ENCODE results near the gene NEXMIF. TPM values are rescaled to one million over a fixed set of nuclear protein-coding genes. Genes with fewer than 3 reads are reported as not detected.

Gene NEXMIF
- not detected for total RNA-seq

DNA sequence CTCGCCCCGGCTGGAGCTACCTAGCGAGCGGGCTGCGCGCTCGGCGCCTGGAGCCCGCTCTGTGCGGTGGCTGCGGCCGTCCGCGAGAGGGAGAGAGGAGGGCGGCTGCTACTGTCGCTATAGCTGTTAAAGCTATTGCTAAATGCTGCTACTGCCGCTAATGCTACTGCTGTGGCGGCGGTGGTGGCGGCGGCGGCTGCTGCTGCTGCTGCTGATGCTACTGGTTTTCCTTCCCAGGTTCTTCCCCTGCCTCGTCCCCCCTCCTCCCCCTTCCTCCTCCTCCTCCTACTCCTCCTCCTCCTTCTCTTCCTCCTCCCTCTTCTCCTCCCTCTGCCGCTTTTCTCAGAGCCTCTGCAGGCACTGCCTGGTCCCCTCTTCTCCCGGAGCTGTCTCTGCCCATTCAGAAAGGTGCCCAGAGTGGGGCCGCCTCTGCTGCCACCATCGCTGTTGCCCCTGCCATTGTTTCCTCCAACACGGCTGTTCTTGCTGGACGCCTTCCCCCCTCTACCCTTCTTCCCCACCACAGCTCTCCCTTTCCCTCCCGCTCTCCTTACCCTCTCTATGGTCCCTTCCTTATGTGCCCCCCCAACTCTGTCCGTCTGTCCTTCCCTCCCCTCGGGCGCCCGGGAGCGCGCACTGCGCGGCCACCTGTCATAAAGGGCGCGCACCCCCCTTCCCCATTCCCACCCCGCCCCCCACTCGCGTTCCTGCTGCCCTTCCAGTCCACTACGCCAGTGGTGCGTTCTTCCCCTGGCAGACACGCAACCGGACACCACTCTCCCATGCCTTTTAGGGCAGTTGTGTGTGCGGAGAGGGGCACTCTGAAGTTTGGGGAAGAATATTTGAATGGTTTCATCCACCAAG is at the start of gene NEXMIF:
NEXMIF (minus strand) TSS at position 228 of the 864 bp plus-strand sequence.

Small RNA genes within 50 kb of the gene (small RNA-seq; reads per million reads assigned to genes)
- gene AL139395.1: 0 reads per million in 2 donors

Other genes starting within 250 kb of the NEXMIF start
- 10 to 100 TPM; 20.0 to 20.6 TPM for gene ABCB7, start 230.8 kb upstream of the NEXMIF start, total RNA-seq

Measured in melanocyte of skin (primary cell).